ENCODE measurements around the gene SS18L1. TPM values are rescaled to one million over a fixed set of nuclear protein-coding genes. Genes with fewer than 3 reads are reported as not detected.

SS18L1 gene
- total RNA-seq, 1 experiment from 2014 or later: 28.1 TPM

- Histone ChIP-seq H3K4me1 (ENCODE audit: control insufficient read depth in 1 of 2, insufficient read depth in 2 of 2, low read length in 2 of 2) (no peaks in the 10 kb centered on the region), H3K27me3 (ENCODE audit: insufficient read depth, low read length) (peaks cover 20% of the 10 kb centered on the region; the same call in 1 of the 2 replicates), H3K9me2 (ENCODE audit: insufficient read depth) (no peaks in the 10 kb centered on the region), H3K9ac (ENCODE audit: low read length) (no peak overlapping the region), H3K4me3 (replicated peaks in 1 of 2; ENCODE audit: low read depth in 1 of 2, low read length in 2 of 2) (no peak overlapping the region), H4K20me1 (ENCODE audit: insufficient read depth) (no peaks in the 10 kb centered on the region), H3K36me3 (ENCODE audit: control insufficient read depth in 1 of 2, insufficient read depth in 2 of 2, low read length in 2 of 2) (no peaks in the 10 kb centered on the region), H3K9me3 (ENCODE audit: control insufficient read depth in 1 of 2, insufficient read depth in 1 of 2, low read depth in 1 of 2, low read length in 2 of 2) (no peaks in the 10 kb centered on the region), H3K27ac (ENCODE audit: low read depth, low read length) (no peak overlapping the region), H2AFZ (ENCODE audit: low read depth, low read length, poor library complexity, severe bottlenecking) (no peak overlapping the region), H3K4me2 (ENCODE audit: low read length) (no peak overlapping the region), H3K79me2 (ENCODE audit: insufficient read depth, low read length) (no peaks in the 10 kb centered on the region)
- no peak for DNase-seq (ENCODE audit: low read depth, low spot score)
- TF ChIP-seq, protein P1, sequence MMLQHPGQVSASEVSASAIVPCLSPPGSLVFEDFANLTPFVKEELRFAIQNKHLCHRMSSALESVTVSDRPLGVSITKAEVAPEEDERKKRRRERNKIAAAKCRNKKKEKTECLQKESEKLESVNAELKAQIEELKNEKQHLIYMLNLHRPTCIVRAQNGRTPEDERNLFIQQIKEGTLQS (IDR thresholded peaks at IDR 0.05): no peak
- TF ChIP-seq FOSL1 (IDR thresholded peaks at IDR 0.05; ENCODE audit: low read depth) (no peak), CBX3 (IDR thresholded peaks at IDR 0.05; ENCODE audit: low read depth) (no peak), EZH2 (IDR thresholded peaks at IDR 0.05) (no peak), RAD21 (IDR thresholded peaks at IDR 0.05; ENCODE audit: low read depth) (no peak), SRF (IDR thresholded peaks at IDR 0.05; ENCODE audit: low read depth) (no peak)
- CTCF ChIA-PET: no interaction called here
- POLR2A ChIA-PET: no interaction called here
- intact Hi-C loops (cut with micrococcal nuclease): no loop called here
- ATAC-seq: no peak
- RAD21 ChIA-PET (ENCODE audit: low non-redundant PET in 1 of 2, low total read pairs in 2 of 2, uncharacterized antibody in 2 of 2, unreplicated experiment in 2 of 2): no interaction called here
- no TSS peak for BruUV-seq (replicated peaks)
These were observed 77.3 kb downstream of the SS18L1 start for GRCh38 chr20:62220666-62221568.

GRCh38 chr20:62222266-62222850, 78.8 kb downstream of the SS18L1 start:
- DNase-seq (ENCODE audit: low read depth, low spot score) (no peak), ATAC-seq (no peak)
- H3K4me2 ChIP-seq (ENCODE audit: low read length): no peak overlapping the region
- H3K4me1 ChIP-seq (ENCODE audit: control insufficient read depth in 1 of 2, insufficient read depth in 2 of 2, low read length in 2 of 2): no peaks in the 10 kb centered on the region
- H3K36me3 ChIP-seq (ENCODE audit: control insufficient read depth in 1 of 2, insufficient read depth in 2 of 2, low read length in 2 of 2): no peaks in the 10 kb centered on the region
- H3K4me3 ChIP-seq (replicated peaks in 1 of 2; ENCODE audit: low read depth in 1 of 2, low read length in 2 of 2): no peak overlapping the region
- H3K9ac ChIP-seq (ENCODE audit: low read length): no peak overlapping the region
- ChIA-PET CTCF (no interaction called here), POLR2A (no interaction called here), RAD21 (ENCODE audit: low non-redundant PET in 1 of 2, low total read pairs in 2 of 2, uncharacterized antibody in 2 of 2, unreplicated experiment in 2 of 2) (no interaction called here)
- BruUV-seq (replicated peaks): no TSS peak
- TF ChIP-seq TCF7L2 (IDR thresholded peaks at IDR 0.05; ENCODE audit: borderline replicate concordance, extremely low read depth, insufficient read depth, insufficient read length) (no peak), ELF1 (IDR thresholded peaks at IDR 0.05; ENCODE audit: borderline replicate concordance, low read depth) (no peak), EZH2 (IDR thresholded peaks at IDR 0.05) (no peak), CTCF (IDR thresholded peaks at IDR 0.05 in 2 of 3, conservative IDR thresholded peaks at IDR 0.05 in 1 of 3; ENCODE audit: borderline replicate concordance in 1 of 3, insufficient read depth in 1 of 3, low read depth in 2 of 3, low read length in 2 of 3) (no peak), RAD21 (IDR thresholded peaks at IDR 0.05; ENCODE audit: low read depth) (no peak), SRF (IDR thresholded peaks at IDR 0.05; ENCODE audit: low read depth) (no peak), POLR2AphosphoS5 (IDR thresholded peaks at IDR 0.05; ENCODE audit: low read depth, low read length) (no peak), CBX3 (IDR thresholded peaks at IDR 0.05; ENCODE audit: low read depth) (no peak), MAX (IDR thresholded peaks at IDR 0.05) (no peak), SIN3A (IDR thresholded peaks at IDR 0.05; ENCODE audit: low read depth) (no peak), JUND (IDR thresholded peaks at IDR 0.05) (no peak), EZH2phosphoT487 (IDR thresholded peaks at IDR 0.05; ENCODE audit: borderline replicate concordance) (no peak), SP1 (IDR thresholded peaks at IDR 0.05; ENCODE audit: low read depth) (no peak), YY1 (IDR thresholded peaks at IDR 0.05; ENCODE audit: extremely low read depth, insufficient replicate concordance, low read depth, low read length) (no peak)
- H3K9me3 ChIP-seq (ENCODE audit: control insufficient read depth in 1 of 2, insufficient read depth in 1 of 2, low read depth in 1 of 2, low read length in 2 of 2): no peaks in the 10 kb centered on the region
- H4K20me1 ChIP-seq (ENCODE audit: insufficient read depth): no peaks in the 10 kb centered on the region
- H3K27ac ChIP-seq (ENCODE audit: low read depth, low read length): no peak overlapping the region
- intact Hi-C loops (cut with micrococcal nuclease): no loop called here
- no peaks in the 10 kb centered on the region for H3K79me2 ChIP-seq (ENCODE audit: insufficient read depth, low read length)
- H3K9me2 ChIP-seq (ENCODE audit: insufficient read depth): no peaks in the 10 kb centered on the region
- peaks cover 23% of the 10 kb centered on the region; the same call in 1 of the 2 replicates for H3K27me3 ChIP-seq (ENCODE audit: insufficient read depth, low read length)
- no peak overlapping the region for H2AFZ ChIP-seq (ENCODE audit: low read depth, low read length, poor library complexity, severe bottlenecking)

Measured in HCT116 (cell line).